Measurements from ENCODE around the gene NIT2.
"Not testable (repeated sequence)": the region's sequence is repeated elsewhere in the genome, so short reads cannot be mapped to it uniquely, and the experiment has no call there.

The NIT2 gene

DNA sequence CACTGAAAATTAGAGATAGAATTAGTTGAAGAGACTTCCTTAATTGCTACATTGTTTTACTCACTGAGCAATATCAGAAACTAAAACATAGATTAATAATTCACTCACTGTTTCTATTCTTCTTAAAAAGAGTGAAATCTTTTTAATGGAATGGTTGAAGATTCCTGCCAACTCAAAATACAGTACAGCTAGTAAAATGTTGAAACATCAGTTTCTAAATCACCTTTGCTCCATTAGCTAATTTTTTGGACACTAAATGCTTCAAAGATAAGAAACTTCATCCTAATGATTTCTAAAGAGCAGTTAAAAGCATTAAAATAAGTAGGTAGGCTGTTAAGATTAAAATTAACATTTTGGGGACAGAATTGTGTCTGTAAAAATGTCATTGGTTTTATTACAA, 10.5 kb upstream of the NIT2 start:
- Histone ChIP-seq H3K27me3 (ENCODE audit: insufficient read depth, low read length) (no peaks in the 10 kb centered on the region), H3K36me3 (ENCODE audit: insufficient read depth, low read length) (peaks cover 14% of the 10 kb centered on the region)
- TF ChIP-seq, protein P1, sequence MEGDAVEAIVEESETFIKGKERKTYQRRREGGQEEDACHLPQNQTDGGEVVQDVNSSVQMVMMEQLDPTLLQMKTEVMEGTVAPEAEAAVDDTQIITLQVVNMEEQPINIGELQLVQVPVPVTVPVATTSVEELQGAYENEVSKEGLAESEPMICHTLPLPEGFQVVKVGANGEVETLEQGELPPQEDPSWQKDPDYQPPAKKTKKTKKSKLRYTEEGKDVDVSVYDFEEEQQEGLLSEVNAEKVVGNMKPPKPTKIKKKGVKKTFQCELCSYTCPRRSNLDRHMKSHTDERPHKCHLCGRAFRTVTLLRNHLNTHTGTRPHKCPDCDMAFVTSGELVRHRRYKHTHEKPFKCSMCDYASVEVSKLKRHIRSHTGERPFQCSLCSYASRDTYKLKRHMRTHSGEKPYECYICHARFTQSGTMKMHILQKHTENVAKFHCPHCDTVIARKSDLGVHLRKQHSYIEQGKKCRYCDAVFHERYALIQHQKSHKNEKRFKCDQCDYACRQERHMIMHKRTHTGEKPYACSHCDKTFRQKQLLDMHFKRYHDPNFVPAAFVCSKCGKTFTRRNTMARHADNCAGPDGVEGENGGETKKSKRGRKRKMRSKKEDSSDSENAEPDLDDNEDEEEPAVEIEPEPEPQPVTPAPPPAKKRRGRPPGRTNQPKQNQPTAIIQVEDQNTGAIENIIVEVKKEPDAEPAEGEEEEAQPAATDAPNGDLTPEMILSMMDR (IDR thresholded peaks at IDR 0.05; ENCODE audit: low read length), result no peak
- no peak for TF ChIP-seq EZH2 (IDR thresholded peaks at IDR 0.05; ENCODE audit: borderline replicate concordance, low read length)

DNA sequence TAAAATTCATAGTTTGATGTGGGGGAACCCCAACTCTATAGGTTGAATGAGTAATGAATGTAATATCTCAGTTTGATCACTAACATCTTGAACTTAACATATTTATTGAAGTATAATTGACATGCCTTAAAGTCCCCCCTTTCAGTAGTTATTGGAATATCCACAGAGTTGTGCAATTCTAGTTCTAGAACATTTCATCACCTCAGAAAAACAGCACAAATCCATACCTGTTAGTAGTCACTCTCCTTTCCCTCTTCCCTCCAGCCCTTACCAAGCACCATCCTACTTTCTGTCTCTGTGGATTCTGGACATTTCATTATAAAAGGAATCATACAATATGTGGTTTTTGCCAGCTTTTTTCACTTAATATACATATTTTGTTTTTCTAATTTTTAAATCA, 8.7 kb upstream of the NIT2 start:
- no peak overlapping the region for H3K9ac ChIP-seq (ENCODE audit: low read length)
- H3K27ac ChIP-seq (ENCODE audit: low read depth, low read length, poor library complexity, severe bottlenecking), result no peak overlapping the region
- H3K79me2 ChIP-seq (ENCODE audit: insufficient read depth, low read length), result no peaks in the 10 kb centered on the region
- H3K4me2 ChIP-seq (ENCODE audit: low read length), result no peak overlapping the region
- no peak overlapping the region for H3K4me3 ChIP-seq (ENCODE audit: low read depth, low read length, poor library complexity, severe bottlenecking)
- H3K36me3 ChIP-seq (ENCODE audit: insufficient read depth, low read length), result peaks cover 11% of the 10 kb centered on the region
- no peaks in the 10 kb centered on the region for H3K9me2 ChIP-seq (ENCODE audit: low read depth, low read length)
- H3K27me3 ChIP-seq (ENCODE audit: insufficient read depth, low read length), result no peaks in the 10 kb centered on the region
- H2AFZ ChIP-seq (ENCODE audit: low read length), result no peak overlapping the region
- TF ChIP-seq EZH2 (IDR thresholded peaks at IDR 0.05; ENCODE audit: borderline replicate concordance, low read length), result no peak
- TF ChIP-seq, protein P1 (IDR thresholded peaks at IDR 0.05; ENCODE audit: low read length), result no peak
- no peaks in the 10 kb centered on the region for H4K20me1 ChIP-seq (ENCODE audit: insufficient read depth, low read length)
- no peaks in the 10 kb centered on the region for H3K4me1 ChIP-seq (ENCODE audit: insufficient read depth, low read length, severe bottlenecking)
- no peaks in the 10 kb centered on the region for H3F3A ChIP-seq (ENCODE audit: insufficient read depth, low read length)
- H3K9me3 ChIP-seq (ENCODE audit: low read length), result no peaks in the 10 kb centered on the region

More for the DNA sequence above, 10.5 kb upstream of the NIT2 start:
- Histone ChIP-seq H3K9ac (ENCODE audit: low read length) (no peak overlapping the region), H3K4me3 (ENCODE audit: low read depth, low read length, poor library complexity, severe bottlenecking) (no peak overlapping the region), H4K20me1 (ENCODE audit: insufficient read depth, low read length) (no peaks in the 10 kb centered on the region), H2AFZ (ENCODE audit: low read length) (no peak overlapping the region), H3K4me1 (ENCODE audit: insufficient read depth, low read length, severe bottlenecking) (no peaks in the 10 kb centered on the region), H3K9me2 (ENCODE audit: low read depth, low read length) (no peaks in the 10 kb centered on the region), H3K79me2 (ENCODE audit: insufficient read depth, low read length) (no peaks in the 10 kb centered on the region), H3K4me2 (ENCODE audit: low read length) (no peak overlapping the region), H3K9me3 (ENCODE audit: low read length) (no peaks in the 10 kb centered on the region), H3K27ac (ENCODE audit: low read depth, low read length, poor library complexity, severe bottlenecking) (no peak overlapping the region), H3F3A (ENCODE audit: insufficient read depth, low read length) (no peaks in the 10 kb centered on the region)

DNA sequence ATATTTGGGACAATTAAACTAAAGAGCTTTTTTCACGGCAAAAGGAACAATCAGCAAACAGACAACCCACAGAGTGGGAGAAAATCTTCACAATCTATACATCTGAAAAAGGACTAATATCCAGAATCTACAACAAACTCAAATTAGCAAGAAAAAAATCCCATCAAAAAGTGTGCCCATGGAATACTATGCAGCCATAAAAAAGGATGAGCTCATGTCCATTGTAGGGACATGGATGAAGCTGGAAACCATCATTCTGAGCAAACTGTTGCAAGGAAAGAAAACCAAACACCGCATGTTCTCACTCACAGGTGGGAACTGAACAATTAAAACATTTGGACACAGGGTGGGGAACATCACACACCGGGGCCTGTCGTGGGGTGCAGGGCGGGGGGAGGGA, 7.2 kb upstream of the NIT2 start:
- H3K9ac ChIP-seq (ENCODE audit: low read length); H4K20me1 ChIP-seq (ENCODE audit: insufficient read depth, low read length); H3K9me3 ChIP-seq (ENCODE audit: low read length); H2AFZ ChIP-seq (ENCODE audit: low read length); H3K9me2 ChIP-seq (ENCODE audit: low read depth, low read length); H3K27ac ChIP-seq (ENCODE audit: low read depth, low read length, poor library complexity, severe bottlenecking); H3K4me2 ChIP-seq (ENCODE audit: low read length); H3F3A ChIP-seq (ENCODE audit: insufficient read depth, low read length); H3K79me2 ChIP-seq (ENCODE audit: insufficient read depth, low read length); H3K36me3 ChIP-seq (ENCODE audit: insufficient read depth, low read length); H3K4me3 ChIP-seq (ENCODE audit: low read depth, low read length, poor library complexity, severe bottlenecking); H3K4me1 ChIP-seq (ENCODE audit: insufficient read depth, low read length, severe bottlenecking); H3K27me3 ChIP-seq (ENCODE audit: insufficient read depth, low read length): not testable (repeated sequence)

DNA sequence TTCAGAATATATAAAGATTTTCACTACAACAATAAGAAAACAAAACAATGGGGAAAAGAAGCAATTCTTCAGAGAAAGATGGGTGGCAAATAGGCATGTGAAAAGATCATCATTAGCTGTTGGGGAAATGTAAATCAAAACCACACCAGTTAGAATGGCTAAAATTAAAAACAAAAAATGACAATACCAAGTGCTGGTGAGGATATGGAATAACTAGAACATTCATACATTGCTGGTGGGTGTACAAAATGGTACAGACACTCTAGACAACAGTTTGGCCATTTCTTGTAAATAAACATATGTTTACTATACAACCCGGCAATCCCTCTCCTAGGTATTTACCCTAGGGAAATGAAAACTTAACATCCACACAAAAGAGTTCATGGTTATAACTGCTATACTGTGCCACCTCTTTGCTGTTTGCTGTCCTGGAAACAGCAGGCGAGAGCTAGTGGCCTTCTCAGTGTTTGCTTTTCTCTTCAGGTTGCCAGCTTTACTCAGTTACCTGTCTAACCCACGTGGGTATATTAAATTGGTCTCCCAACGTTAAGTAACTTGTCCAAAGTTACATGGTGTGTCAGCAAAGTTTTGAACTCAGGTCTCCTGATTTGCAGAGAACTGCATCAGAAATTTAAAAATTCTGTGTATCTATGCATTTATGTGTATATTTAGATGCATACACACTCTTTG, 4.6 kb upstream of the NIT2 start:
- Histone ChIP-seq H3K9ac (ENCODE audit: low read length) (no peak overlapping the region), H3K9me2 (ENCODE audit: low read depth, low read length) (no peaks in the 10 kb centered on the region), H3K4me3 (ENCODE audit: low read depth, low read length, poor library complexity, severe bottlenecking) (no peak overlapping the region)

More for the DNA sequence above, 4.6 kb upstream of the NIT2 start:
- TF ChIP-seq, protein P1 (IDR thresholded peaks at IDR 0.05; ENCODE audit: low read length), result no peak
- no peak for TF ChIP-seq EZH2 (IDR thresholded peaks at IDR 0.05; ENCODE audit: borderline replicate concordance, low read length)
- Histone ChIP-seq H3K4me2 (ENCODE audit: low read length) (no peak overlapping the region), H2AFZ (ENCODE audit: low read length) (no peak overlapping the region), H3K27ac (ENCODE audit: low read depth, low read length, poor library complexity, severe bottlenecking) (no peak overlapping the region), H4K20me1 (ENCODE audit: insufficient read depth, low read length) (no peaks in the 10 kb centered on the region), H3F3A (ENCODE audit: insufficient read depth, low read length) (no peaks in the 10 kb centered on the region), H3K79me2 (ENCODE audit: insufficient read depth, low read length) (no peaks in the 10 kb centered on the region), H3K4me1 (ENCODE audit: insufficient read depth, low read length, severe bottlenecking) (peaks cover 16% of the 10 kb centered on the region), H3K36me3 (ENCODE audit: insufficient read depth, low read length) (peaks cover 6% of the 10 kb centered on the region), H3K27me3 (ENCODE audit: insufficient read depth, low read length) (no peaks in the 10 kb centered on the region), H3K9me3 (ENCODE audit: low read length) (no peaks in the 10 kb centered on the region)

All from OCI-LY1 (cell line).